BJ (cell line): ENCODE data around the gene SLC10A7. TPM values are rescaled to one million over a fixed set of nuclear protein-coding genes. Genes with fewer than 3 reads are reported as not detected.

Experiments used
- CTCF ChIA-PET: fragments of 350-600 bp; formaldehyde crosslinking; extraction: SDS; loops from one replicate; lab custom pipeline; 2021; ENCODE audit warnings: antibody characterized with exemption, inconsistent platforms; lab: Yijun Ruan, JAX
- POLR2A ChIA-PET: fragments of 300-600 bp; sonication (Branson Sonifier 250); formaldehyde crosslinking; extraction: SDS; loops from one replicate; lab custom pipeline; 2021; ENCODE audit warnings: antibody characterized with exemption; lab: Charles Lee
- DNase-seq: peaks from one replicate; pipeline ENCODE4 v3.0.0-alpha.2; 2011; ENCODE audit warnings: low read depth
- H3K27me3 ChIP-seq: 2 replicates; pipeline ENCODE4 v1.6.0; 2011; ENCODE audit warnings: low read length; ENCODE audit not compliant: control insufficient read depth, insufficient read depth
- H3K36me3 ChIP-seq: 2 replicates; pipeline ENCODE4 v1.5.1; 2011; ENCODE audit warnings: low read length; ENCODE audit not compliant: control insufficient read depth, insufficient read depth
- H3K4me3 ChIP-seq: 2 replicates; pipeline ENCODE4 v1.5.1; 2011; ENCODE audit warnings: low read depth, mild to moderate bottlenecking, control low read depth, low read length
- CTCF ChIP-seq: IDR thresholded peaks from 2 replicates; pipeline ENCODE4 v1.5.1; 2011; ENCODE audit warnings: low read depth, mild to moderate bottlenecking, control low read depth, inconsistent platforms, low read length, moderate library complexity; ENCODE audit not compliant: insufficient read depth
- polyA plus RNA-seq: library from polyadenylated mRNA; depleted of rRNA; stranded (reverse); fragments of >200 nt; gene quantifications from 2 replicates; pipeline ENCODE4 v1.2.3, GENCODE V29; 2011

Gene SLC10A7
- polyA plus RNA-seq, 1 experiment, result 3.9 TPM

GRCh38 chr4:146522098-146522868 is 543 bp upstream of the SLC10A7 start:
- peak overlapping the region; percentile 68 for H3K4me3 ChIP-seq
- POLR2A ChIA-PET, result interaction anchor here (0.6 kb wide), 1 partner anchor 57 kb away, joined by 3 read pairs; no protein-coding TSS in a partner anchor
- TF ChIP-seq CTCF, result no peak
- CTCF ChIA-PET, result interaction anchor here (1.0 kb wide), 1 partner anchor 14 kb away, joined by 3 read pairs; no protein-coding TSS in a partner anchor
- no peaks in the 10 kb centered on the region for H3K27me3 ChIP-seq
- H3K36me3 ChIP-seq, result no peaks in the 10 kb centered on the region
- no peak for DNase-seq

- no peak for DNase-seq
Measured at GRCh38 chr4:146520896-146521540, 722 bp downstream of the SLC10A7 start.

GRCh38 chr4:146514651-146515357 is 6.9 kb downstream of the SLC10A7 start:
- Histone ChIP-seq H3K36me3 (no peaks in the 10 kb centered on the region), H3K4me3 (no peak overlapping the region), H3K27me3 (no peaks in the 10 kb centered on the region)
- ChIA-PET POLR2A (no interaction called here), CTCF (no interaction called here)
- no peak for TF ChIP-seq CTCF
- DNase-seq, result no peak

More at GRCh38 chr4:146520896-146521540, 722 bp downstream of the SLC10A7 start:
- ChIA-PET POLR2A (interaction anchor here (0.6 kb wide), 1 partner anchor 56 kb away, joined by 3 read pairs; no protein-coding TSS in a partner anchor), CTCF (no interaction called here)
- Histone ChIP-seq H3K4me3 (peak overlapping the region; percentile 68), H3K27me3 (no peaks in the 10 kb centered on the region), H3K36me3 (no peaks in the 10 kb centered on the region)
- TF ChIP-seq CTCF, result no peak

- Histone ChIP-seq H3K36me3 (no peaks in the 10 kb centered on the region), H3K27me3 (no peaks in the 10 kb centered on the region), H3K4me3 (no peak overlapping the region)
- CTCF ChIA-PET, result no interaction called here
- POLR2A ChIA-PET, result no interaction called here
- no peak for DNase-seq
- no peak for TF ChIP-seq CTCF
Measured at GRCh38 chr4:146513548-146513947, 8.2 kb downstream of the SLC10A7 start.

DNA sequence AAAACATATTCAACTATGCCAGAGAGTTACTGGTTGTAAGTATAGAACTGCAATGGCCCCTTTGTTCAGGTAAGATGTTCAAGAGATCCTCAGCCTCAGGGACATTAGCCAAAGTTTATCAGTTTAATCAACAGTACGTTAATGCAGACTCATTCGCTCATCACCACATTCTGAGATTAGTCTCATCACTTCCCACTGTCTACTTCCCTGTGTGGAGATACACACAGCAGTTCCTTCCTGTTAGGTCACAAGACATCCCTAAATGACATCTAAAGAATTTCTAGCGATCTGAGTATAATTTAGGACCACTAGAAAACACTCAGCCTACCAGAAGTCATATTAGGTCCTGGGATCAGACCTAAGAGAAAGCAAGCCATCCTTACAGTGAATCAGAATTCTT is 10.4 kb downstream of the SLC10A7 start:
- Histone ChIP-seq H3K27me3 (no peaks in the 10 kb centered on the region), H3K4me3 (no peak overlapping the region), H3K36me3 (no peaks in the 10 kb centered on the region)
- DNase-seq, result no peak
- CTCF ChIA-PET, result no interaction called here
- POLR2A ChIA-PET, result no interaction called here
- no peak for TF ChIP-seq CTCF
